ENCODE measurements around the gene FBL.

- TF ChIP-seq EZH2 (IDR thresholded peaks at IDR 0.05; ENCODE audit: borderline replicate concordance, low read depth, low read length, poor library complexity, severe bottlenecking): no peak
- no peak for TF ChIP-seq CTCF (conservative IDR thresholded peaks at IDR 0.05; ENCODE audit: low read depth, low read length)
These were observed 26.0 kb upstream of the FBL start for GRCh38 chr19:39871886-39872866.
